Stimulated activated CD8-positive, alpha-beta memory T cell treated with anti-CD3 and anti-CD28 coated beads, Interleukin-12 subunit alpha, Interleukin-12 subunit beta, amount 100 ng/mL, for 24 hours (primary cell): ENCODE measurements around the gene OSBPL3.
"Not testable (repeated sequence)": the region's sequence is repeated elsewhere in the genome, so short reads cannot be mapped to it uniquely, and the experiment has no call there.

ENCODE experiments used
- DNase-seq: peaks from one replicate; pipeline ENCODE4 v3.0.0-alpha.2; 2020; ENCODE audit errors: extremely low read depth

OSBPL3 gene

DNA sequence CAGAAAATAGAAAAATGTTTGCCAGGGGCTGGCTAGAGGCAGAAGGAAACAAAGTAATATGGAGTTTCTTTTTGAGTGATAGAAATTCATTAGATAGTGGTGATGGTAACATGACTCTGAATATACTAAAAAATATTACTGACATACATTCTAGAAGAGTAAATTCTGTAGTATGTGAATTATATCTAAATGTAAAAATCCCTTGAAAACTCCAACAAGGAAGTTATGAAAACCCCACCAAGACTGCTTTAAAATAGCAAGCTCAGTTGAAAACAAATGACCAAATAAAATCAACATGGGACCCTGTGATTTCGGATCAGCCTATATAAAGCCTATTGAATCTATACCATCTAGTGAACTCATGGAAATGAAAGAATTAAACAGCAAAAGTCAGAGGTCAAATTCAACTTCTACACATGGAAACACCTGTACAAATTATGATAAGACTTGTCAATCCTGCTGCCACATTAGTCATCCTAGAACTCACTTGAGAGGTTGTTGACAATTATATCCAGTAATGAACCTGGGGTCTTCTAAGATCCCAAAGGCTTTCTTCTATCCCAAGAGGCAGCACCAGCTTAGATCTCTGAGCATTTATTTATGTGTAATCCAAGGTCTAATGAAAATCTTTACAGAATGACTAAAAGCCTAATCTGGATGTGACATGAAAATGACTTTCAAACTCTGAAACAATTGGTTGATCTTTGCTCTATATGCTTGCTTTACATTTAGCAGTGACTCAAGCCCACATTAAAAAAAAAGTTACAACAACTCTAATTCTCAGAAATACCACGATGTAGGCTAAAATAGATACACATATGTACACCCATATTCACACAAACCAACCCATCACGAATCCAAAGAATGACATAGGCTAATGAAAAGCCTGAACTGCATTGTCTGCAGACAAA lies 59.3 kb downstream of the OSBPL3 start:
- no peak for DNase-seq

DNA sequence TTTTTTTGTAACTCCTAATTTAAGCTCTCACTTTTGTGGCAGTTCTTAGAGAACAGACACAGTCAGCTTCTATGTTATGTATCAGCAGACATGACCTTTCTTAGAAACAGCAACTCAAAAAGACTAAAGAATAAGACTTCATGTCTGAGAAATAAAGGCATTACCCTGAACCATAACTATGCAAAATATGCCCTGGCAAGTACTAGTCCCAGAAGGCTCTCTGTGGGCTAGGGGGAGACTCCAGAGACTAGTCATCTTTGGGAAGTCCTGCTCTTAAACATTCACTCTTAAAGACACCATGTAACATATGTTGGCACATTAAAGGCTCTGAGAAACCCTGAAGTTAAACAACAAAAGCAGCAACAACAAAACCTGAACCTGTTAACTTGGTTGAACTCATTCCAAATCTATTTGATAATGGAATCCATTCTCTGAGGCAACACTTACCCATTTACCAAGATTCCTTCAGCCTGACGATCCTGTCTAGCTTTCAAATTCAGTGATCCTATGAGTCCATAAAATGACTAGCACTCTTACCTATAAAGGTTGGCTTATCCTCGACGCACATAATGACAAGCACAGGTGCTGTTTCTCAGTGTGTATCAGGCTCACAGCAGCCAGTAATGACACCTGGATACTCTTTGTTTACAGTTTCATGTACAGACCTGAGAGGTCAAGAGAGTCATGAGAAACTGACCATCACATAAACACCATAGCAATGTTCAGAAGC lies 62.3 kb downstream of the OSBPL3 start:
- no peak for DNase-seq

DNA sequence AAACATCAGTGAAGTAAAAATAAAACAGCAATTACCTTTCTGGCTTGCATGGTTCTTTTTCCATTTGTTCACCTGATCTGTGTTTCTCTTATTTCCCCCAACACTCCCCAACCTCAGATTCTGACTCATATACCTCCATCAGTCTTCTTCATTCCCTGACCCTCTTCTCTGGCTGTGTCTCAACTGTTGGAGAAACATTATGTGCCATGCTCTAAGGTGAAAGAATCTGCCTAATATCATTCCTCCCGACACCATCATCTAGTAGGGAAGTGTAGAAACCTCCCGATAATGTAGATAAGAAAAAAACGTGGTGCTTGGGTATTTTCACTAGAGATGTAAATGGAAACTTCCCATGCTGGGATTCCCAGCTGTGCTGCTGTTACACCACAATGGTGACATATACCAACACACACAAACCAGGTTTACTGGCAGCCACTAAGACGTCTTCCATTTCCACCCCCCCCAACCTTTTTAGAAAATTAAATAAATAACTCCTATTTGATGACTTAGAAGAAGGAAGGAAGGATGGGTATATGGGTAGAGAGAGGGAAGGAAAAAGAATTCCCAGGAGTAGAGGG lies 63.4 kb downstream of the OSBPL3 start:
- no peak for DNase-seq

DNA sequence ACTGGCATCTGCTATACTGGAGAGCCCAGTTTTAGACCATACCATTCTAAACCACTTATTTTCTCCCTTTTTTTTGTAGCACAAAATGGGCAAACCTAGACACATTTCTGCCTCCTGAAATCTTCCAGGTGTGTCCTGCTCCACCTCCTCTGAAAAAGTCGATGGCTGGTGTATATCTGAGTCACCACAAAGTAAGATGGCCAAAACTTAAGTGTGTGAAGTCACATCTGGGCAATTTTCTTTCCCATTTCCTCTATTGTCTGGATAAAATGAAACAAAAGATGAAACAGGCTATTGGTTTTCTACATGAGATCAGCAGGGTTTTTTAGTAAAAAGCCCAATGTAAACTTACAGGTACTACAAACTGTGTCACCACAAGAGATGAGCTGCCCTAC lies 65.5 kb downstream of the OSBPL3 start:
- no peak for DNase-seq

DNA sequence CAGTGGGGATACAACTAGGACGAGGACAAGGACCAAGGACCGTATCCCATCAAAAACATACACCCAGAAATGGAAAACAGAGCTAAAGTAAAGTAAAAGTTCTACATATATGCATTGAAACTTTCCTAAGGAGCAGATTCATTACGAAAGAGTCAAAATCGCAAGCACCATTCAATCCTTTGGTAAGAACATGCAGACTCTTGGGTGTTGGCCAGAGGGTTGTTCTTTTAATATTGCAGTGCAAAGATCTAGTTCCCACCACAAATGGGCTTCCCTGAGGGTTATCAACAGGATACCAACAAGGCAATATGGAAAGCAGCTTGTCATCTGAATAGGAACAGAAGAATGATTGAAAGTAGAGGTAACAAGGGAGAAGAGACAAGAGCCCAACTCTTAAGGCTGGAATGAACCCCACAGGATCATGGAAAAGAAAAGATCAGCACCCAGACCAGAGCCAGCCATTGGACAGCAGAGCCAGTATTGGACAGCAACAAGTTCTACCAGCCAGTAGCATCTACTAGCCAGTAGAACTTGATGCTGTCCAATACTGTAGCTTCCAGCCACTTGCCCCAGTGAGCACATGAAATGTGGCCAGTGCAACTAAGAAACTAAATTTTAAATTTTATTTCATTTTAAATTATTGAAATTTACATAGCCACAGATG lies 66.0 kb downstream of the OSBPL3 start:
- DNase-seq, result no peak

DNA sequence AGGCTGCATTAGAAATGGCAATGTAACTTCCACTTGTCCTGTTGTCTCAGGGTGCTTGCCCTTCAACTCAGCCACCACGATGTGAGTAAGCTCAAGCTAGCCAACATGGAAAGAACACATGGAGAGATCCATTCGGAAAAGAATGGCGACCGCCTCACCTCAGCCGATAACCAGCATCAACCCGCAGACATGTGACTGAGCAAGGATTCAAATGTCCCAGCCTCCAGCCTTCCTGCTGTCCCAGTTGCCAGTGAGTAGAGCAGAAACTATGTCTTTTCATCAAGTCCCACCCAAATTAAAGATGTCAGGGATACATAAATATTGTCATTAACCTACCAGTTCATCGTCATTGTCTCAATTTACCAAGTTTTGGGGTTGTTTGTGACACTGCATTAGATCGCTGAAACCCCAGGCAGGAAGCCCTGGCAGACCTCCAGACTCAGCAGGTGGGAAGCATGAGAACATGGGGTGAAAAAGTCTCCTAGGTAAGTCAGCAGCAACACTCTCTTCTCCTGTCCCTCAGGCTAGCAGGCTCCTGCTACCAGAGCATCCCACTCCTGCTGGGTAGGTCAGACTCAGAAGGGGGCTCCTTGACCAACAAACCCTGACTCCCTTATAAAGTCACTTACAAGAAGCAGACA lies 67.0 kb downstream of the OSBPL3 start:
- DNase-seq, result no peak

DNA sequence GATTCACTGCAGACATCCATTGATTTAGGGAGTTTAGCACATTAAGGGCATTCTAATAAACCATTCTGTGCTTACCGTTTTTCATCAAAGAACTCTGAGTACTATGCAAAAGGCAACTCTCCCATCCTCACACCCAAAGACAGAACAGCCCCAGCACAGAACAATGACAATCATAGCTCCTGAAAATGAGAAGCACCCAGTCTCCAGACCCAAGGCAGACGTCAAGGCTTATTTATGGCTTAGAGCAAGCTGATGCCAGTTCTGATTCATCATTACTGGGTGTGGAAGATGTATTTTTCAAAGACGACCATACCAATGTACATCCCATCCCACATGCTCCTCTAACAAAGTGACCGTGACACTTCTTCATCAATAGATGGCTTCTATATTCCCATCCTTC lies 67.6 kb downstream of the OSBPL3 start:
- no peak for DNase-seq

DNA sequence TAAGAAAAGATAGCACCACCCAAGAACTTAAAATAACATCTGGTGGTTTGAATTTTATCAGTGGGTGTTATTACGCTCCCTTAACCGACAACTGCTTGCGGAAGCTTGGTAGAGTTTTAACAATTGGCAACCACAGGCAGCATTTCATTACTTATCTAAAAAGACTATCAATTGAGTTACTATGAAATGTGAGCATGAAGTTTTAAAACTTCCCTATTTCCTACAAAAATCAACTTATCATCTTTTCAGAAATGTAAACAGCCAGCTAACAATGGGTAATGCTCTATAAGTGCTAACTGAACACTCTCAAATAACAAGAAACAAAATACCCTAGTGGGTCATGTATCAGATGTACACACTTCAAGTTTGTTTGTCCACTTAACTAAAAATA lies 68.8 kb downstream of the OSBPL3 start:
- no peak for DNase-seq

DNA sequence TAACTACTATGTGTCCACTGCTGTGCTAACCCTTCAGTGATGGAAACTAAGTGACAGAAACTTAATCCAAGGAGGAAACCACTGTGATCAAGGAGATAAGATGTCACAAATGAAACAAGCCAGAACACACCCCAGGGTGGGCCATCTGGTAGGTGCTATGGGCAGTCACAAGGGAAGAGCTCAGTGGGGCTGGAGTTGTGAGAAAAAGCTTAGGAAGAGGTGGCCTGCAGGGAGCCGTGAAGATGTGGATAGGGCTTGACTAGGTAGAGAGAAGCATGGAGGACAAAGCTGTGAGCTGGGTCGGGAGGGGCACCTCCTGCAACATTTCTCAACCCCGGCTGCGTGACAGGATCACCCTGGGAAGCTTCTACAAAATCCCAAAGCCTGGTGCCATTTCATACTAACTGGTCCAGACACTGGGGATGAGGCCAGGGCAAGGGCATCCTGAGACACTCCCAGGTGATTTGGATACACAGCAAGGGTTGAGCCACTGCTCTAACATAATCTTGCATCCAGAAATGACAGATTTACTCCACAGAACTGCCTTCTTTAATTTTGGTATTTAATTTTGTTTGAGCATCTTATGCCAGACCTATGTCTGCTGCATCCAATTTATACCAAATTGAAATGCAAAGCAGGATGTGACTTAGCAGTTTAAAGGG lies 69.3 kb downstream of the OSBPL3 start:
- DNase-seq, result no peak

DNA sequence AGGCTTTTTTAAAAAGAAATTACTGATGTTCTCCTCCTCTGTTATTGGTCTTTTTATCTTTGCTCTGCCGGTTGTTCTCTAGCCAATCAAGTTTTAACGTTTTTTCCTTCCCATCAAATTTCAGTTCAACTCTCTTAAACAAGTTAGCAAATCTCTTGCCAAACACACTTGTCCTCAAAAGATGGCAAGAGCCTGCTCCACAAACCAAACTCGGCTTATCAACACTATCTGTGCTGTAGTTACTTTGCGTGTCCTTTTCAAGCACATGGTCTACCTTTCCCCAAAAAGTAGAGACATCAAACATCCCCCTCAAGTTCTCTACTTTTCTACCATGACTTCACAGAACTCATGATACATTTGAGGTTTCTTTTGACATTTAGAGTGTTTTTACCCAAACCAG lies 71.3 kb downstream of the OSBPL3 start:
- DNase-seq, result no peak

DNA sequence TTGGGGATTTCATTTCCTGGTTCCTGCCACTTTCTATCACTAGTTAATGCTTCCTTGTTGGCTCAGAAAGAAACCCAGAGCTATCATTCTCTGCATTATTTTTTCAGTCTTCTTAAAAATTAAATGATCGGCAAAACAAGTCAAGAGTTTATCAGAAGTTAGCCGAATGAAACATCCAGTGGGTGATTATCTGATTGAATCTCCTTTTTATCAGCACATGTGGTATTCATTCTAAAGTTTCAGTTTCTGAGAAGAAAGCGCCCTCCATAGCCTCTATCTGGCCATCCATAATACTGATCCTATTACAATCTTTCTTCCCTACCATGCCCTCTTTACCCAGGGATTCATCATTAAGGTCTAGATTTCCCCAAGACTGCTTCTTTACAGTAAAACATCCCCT lies 71.8 kb downstream of the OSBPL3 start:
- DNase-seq, result no peak

DNA sequence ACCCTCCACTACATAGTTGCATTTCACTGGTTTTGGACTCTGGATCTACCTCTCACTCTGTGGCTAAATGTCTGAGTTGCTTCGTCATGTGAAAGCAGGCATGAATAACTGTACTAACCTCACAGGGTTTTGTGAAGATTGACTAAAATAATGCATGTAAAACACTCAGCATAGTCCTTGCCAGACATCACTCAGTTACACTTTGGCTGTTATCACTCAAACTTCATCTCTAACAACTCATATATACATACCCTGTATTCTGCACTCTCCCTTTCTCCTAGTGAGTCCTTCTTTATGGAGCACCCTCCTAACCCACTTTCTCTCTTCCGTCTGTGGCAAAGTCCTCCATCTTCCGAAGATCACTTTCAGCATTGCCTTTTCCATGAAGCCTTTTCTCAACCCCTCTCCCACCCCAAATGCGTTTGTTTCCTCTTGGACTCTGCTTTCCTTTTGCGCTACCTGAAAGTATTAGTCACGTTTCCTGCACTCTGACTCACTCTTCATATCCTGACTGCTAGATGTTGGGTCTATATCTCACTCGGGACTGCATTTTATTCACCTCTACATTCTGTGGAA lies 72.6 kb downstream of the OSBPL3 start:
- DNase-seq, result no peak

DNA sequence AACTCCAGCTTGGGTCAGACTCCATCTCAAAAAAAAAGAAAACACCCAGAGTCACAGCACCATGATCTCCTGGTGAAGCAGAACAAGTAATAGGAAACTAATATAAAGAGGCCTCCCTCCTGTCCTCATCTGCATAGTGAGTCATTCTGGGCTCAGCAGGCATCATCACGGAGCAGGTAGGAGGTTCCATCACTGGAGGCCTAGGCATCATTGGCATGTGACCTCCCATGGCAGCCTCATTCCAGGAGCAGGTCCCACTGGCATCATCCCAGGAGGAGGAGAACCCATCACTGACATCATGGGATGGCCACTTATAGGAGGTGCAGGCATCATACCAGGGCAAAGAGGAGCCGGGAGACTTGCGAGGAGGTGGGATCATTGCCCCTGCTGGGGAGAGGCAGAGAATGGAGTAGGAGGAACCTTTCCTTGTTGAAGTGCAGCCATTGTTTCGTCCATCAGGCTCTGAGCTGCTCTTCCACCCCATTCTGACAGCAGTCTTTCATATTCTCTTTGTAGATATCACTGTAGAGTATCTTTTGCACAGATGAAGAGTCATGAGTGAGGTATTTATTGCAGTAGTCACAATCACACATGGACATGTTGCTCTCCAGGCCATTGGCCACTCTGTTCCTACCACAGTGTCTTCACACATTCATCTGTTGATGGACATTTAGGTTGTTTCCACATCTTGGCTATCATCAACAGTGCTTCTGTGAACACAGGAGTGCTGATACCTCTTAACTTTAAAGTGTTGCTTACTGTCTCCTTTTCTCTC lies 73.8 kb downstream of the OSBPL3 start:
- DNase-seq, result no peak

DNA sequence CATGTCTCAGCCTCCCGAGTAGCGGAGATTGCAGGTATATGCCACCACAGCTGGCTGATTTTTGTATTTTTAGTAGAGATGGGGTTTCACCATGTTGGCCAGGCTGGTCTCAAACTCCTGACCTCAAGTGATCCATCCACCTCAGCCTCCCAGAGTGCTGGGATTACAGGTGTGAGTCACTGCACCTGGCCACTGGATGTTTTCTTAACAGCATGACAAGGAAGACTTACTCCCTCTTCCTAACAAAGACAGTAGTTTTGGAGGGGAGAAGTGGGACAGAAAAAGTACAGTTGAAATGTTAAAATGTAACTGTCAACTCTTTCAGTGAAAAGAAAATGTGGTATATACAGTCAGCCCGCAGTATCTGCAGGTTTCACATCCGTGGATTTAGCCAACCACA lies 76.0 kb downstream of the OSBPL3 start:
- DNase-seq, result not testable (repeated sequence)

DNA sequence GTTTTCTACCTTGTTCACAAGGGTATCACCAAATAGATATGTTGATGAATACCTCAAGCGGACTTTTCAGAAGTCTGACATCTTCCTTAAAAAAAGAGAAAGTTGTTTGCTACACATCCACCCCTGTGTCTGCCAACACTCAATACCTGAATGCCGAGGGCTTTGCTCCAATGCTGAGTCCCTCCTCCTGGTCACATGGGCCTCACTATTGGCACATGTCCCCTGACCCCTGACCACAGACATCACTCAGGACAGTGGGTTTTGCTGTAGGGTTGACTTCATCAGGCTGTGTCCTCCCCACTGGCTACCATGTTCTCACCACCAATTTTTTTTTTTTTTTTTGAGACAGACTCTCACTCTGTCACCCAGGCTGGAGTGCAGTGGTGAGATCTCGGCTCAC lies 76.4 kb downstream of the OSBPL3 start:
- no peak for DNase-seq

DNA sequence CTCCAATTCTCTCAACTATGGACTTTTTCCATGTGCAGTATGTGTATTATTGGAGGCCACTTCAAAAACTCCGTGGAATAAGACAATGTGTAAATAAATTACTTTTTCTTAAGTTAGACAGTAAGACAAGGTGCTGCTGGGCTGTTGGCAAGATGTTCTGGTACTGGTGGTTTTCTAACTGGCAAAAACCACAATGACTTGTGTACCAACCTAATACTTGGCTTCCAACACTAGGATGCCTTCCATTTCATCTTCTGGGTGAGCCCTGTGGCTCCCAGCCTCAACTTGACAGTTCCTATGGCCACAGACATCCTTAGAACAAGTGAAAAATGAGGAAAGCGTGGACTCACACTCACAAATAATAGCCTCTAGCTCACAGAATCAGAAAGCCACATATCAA lies 77.0 kb downstream of the OSBPL3 start:
- DNase-seq, result no peak

DNA sequence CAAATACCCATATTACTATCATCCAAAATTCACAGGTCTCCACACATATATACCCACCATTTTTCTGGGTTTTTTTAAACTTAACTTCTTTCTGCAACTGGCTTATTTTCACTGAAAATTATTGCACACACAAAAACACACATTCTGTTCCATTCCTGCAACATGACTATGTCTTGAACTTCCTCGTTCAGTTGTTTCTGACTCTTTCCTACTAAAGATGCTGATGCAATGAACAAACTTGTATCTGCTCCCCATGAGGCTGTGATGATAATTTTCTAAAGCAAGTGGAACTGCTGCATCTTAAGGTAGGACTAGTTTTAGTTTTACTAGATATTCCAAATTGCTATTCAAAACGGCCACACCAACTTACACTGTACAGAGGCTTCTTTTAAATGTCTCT lies 77.7 kb downstream of the OSBPL3 start:
- DNase-seq, result no peak

DNA sequence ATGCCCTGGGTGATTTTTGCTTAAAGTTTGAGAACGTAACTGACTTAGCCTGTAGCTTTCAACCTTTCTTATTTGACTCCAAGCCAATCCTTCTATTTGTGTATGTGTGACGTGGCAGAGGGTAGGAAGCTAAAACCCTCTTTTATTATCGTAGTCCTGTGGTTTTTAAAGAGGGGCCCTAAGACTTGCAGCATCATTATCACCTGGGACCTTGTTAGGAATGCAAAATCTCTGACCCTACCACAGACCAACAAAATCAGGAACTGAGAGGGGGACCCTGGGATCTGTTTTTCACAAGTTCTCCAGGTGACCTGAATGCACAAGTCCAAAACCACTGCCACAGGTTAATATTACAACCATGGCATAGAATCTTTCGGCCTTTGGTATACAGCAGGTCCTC lies 80.1 kb downstream of the OSBPL3 start:
- no peak for DNase-seq

DNA sequence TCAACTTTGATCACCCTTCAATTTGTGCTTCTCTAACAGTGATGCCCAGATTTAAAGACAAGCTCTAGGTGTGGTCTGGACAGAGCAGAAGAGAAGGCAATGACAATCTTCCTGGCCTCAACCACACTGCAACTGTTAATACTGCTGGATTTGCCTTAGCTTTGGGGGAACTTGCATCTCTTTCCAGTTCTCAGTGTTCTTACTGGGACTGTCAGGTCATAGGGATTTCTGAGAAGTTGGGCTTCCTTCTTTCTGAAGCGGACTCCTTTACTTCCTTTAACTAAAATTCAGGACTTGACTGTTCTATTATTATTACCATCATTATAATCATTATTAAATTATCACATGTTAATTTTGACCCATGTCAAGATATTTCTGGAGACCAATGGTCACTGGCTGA lies 80.8 kb downstream of the OSBPL3 start:
- no peak for DNase-seq

DNA sequence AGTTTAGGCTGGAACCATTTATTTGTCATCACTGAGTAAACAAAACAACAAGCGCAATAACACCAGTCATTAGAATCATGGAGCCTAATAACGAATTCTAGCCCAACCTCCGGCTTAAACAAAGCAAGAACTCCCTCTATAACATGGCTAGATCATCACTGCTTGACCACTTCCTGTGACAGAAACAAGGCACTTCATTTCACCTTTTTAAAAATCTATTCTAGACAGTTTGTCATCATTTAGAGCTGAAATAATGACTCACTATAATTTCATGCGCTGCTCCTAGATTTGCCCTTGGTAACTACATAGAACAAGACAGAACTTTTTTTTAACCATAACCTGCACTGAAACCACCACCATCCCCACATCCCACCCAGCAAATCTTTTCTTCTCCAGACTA lies 81.3 kb downstream of the OSBPL3 start:
- no peak for DNase-seq
